Skeletal muscle tissue (tissue), 4 donors: ENCODE measurements around the gene LHPP. TPM values are rescaled to one million over a fixed set of nuclear protein-coding genes. Genes with fewer than 3 reads are reported as not detected.
A peak's percentile ranks its signal among the peaks of the same experiment; 100 is the strongest.

Experiments used
- H3K27ac ChIP-seq: one replicate; pipeline ENCODE4 v1.7.0; 2013; ENCODE audit warnings: mild to moderate bottlenecking, low read depth, low read length, inconsistent platforms
- H3K27me3 ChIP-seq, 3 donors: one replicate each; pipeline ENCODE4 v1.7.0; 2013; ENCODE audit warnings: low read length in 3 of 3; ENCODE audit not compliant: control insufficient read depth in 3 of 3, insufficient read depth in 3 of 3
- H3K36me3 ChIP-seq, 3 donors: one replicate each; pipeline ENCODE4 v1.7.0; 2013; ENCODE audit warnings: low read length in 3 of 3; ENCODE audit not compliant: control insufficient read depth in 3 of 3, insufficient read depth in 3 of 3
- H3K4me1 ChIP-seq, 3 donors: one replicate each; pipeline ENCODE4 v1.7.0; 2013; ENCODE audit warnings: low read length in 3 of 3, mild to moderate bottlenecking in 3 of 3; ENCODE audit not compliant: control insufficient read depth in 3 of 3, insufficient read depth in 3 of 3
- H3K4me3 ChIP-seq, 3 donors: one replicate each; pipeline ENCODE4 v1.7.0; 2013; ENCODE audit warnings: low read length in 3 of 3
- H3K9ac ChIP-seq, 3 donors: one replicate each; pipeline ENCODE4 v1.7.0; 2013; ENCODE audit warnings: low read length in 3 of 3, mild to moderate bottlenecking in 3 of 3, moderate library complexity in 2 of 3, low read depth in 1 of 3
- H3K9me3 ChIP-seq, 3 donors: one replicate each; pipeline ENCODE4 v1.7.0; 2013; ENCODE audit warnings: low read length in 3 of 3; ENCODE audit not compliant: control insufficient read depth in 3 of 3
- total RNA-seq: library from RNA; depleted of rRNA; stranded (reverse); fragments of >200 nt; gene quantifications from one replicate; pipeline ENCODE4 v1.2.3, GENCODE V29; 2014
- donor health status: Osteomylitis.

LHPP gene
- total RNA-seq, 1 donor from 2014 or later: 4.2 TPM

GRCh38 chr10:124541076-124541903 lies 79.7 kb downstream of the LHPP start:
- no peaks in the 10 kb centered on the region for H3K9me3 ChIP-seq
- no peak overlapping the region for H3K27ac ChIP-seq
- H3K36me3 ChIP-seq: no peaks in the 10 kb centered on the region
- no peak overlapping the region for H3K4me3 ChIP-seq
- H3K9ac ChIP-seq: no peak overlapping the region
- no peaks in the 10 kb centered on the region for H3K27me3 ChIP-seq
- peaks cover 10 to 16% (median 11%) of the 10 kb centered on the region in 3 donors for H3K4me1 ChIP-seq

GRCh38 chr10:124542336-124542735 lies 80.7 kb downstream of the LHPP start:
- Histone ChIP-seq H3K4me3 (no peak overlapping the region), H3K27me3 (no peaks in the 10 kb centered on the region), H3K36me3 (no peaks in the 10 kb centered on the region), H3K27ac (no peak overlapping the region), H3K9ac (no peak overlapping the region), H3K9me3 (no peaks in the 10 kb centered on the region), H3K4me1 (peaks cover 13 to 20% (median 14%) of the 10 kb centered on the region in 3 donors)

- Histone ChIP-seq H3K4me3 (no peak overlapping the region), H3K9me3 (no peaks in the 10 kb centered on the region), H3K4me1 (peaks cover 20 to 28% (median 22%) of the 10 kb centered on the region in 3 donors), H3K36me3 (no peaks in the 10 kb centered on the region), H3K9ac (no peak overlapping the region), H3K27ac (no peak overlapping the region), H3K27me3 (no peaks in the 10 kb centered on the region)
Observed at GRCh38 chr10:124543146-124543545, 81.5 kb downstream of the LHPP start.

GRCh38 chr10:124543971-124544370 lies 82.3 kb downstream of the LHPP start:
- H3K4me1 ChIP-seq: peaks cover 20 to 30% (median 21%) of the 10 kb centered on the region in 3 donors
- H3K4me3 ChIP-seq: no peak overlapping the region
- no peak overlapping the region for H3K9ac ChIP-seq
- no peaks in the 10 kb centered on the region for H3K9me3 ChIP-seq
- H3K36me3 ChIP-seq: no peaks in the 10 kb centered on the region
- H3K27me3 ChIP-seq: no peaks in the 10 kb centered on the region
- no peak overlapping the region for H3K27ac ChIP-seq

GRCh38 chr10:124544711-124545110 lies 83.1 kb downstream of the LHPP start:
- Histone ChIP-seq H3K4me3 (no peak overlapping the region), H3K4me1 (peaks cover 20 to 31% (median 21%) of the 10 kb centered on the region in 3 donors), H3K27me3 (no peaks in the 10 kb centered on the region), H3K9me3 (no peaks in the 10 kb centered on the region), H3K36me3 (no peaks in the 10 kb centered on the region), H3K9ac (no peak overlapping the region), H3K27ac (no peak overlapping the region)

- H3K9ac ChIP-seq: no peak overlapping the region
- H3K9me3 ChIP-seq: no peaks in the 10 kb centered on the region
- no peaks in the 10 kb centered on the region for H3K27me3 ChIP-seq
- no peaks in the 10 kb centered on the region for H3K36me3 ChIP-seq
- H3K4me1 ChIP-seq: peaks cover 12 to 30% (median 14%) of the 10 kb centered on the region in 3 donors
- H3K4me3 ChIP-seq: no peak overlapping the region
- no peak overlapping the region for H3K27ac ChIP-seq
Observed at GRCh38 chr10:124545351-124546054, 83.9 kb downstream of the LHPP start.

- Histone ChIP-seq H3K27ac (no peak overlapping the region), H3K4me3 (no peak overlapping the region), H3K36me3 (no peaks in the 10 kb centered on the region), H3K4me1 (peaks cover 11 to 28% (median 13%) of the 10 kb centered on the region in 3 donors), H3K27me3 (no peaks in the 10 kb centered on the region), H3K9ac (no peak overlapping the region), H3K9me3 (no peaks in the 10 kb centered on the region)
Observed at GRCh38 chr10:124546055-124546369, 84.4 kb downstream of the LHPP start.

GRCh38 chr10:124546957-124547646 lies 85.5 kb downstream of the LHPP start:
- H3K9me3 ChIP-seq: no peaks in the 10 kb centered on the region
- H3K4me1 ChIP-seq: peaks cover 11 to 28% (median 15%) of the 10 kb centered on the region in 3 donors
- peak overlapping the region; percentile 67 for H3K27ac ChIP-seq
- H3K9ac ChIP-seq: peak overlapping the region; percentile 58 to 69 (median 65)
- H3K4me3 ChIP-seq: peak overlapping the region; percentile 23 to 56 (median 54)
- H3K27me3 ChIP-seq: no peaks in the 10 kb centered on the region
- no peaks in the 10 kb centered on the region for H3K36me3 ChIP-seq

GRCh38 chr10:124547647-124548168 lies 86.1 kb downstream of the LHPP start:
- H3K27ac ChIP-seq: peak overlapping the region; percentile 67
- peaks cover 11 to 30% (median 17%) of the 10 kb centered on the region in 3 donors for H3K4me1 ChIP-seq

More at GRCh38 chr10:124547647-124548168, 86.1 kb downstream of the LHPP start:
- H3K9ac ChIP-seq: peak overlapping the region; percentile 58 to 69 (median 65)
- H3K4me3 ChIP-seq: peak overlapping the region; percentile 23 to 56 (median 54)
- no peaks in the 10 kb centered on the region for H3K36me3 ChIP-seq
- H3K9me3 ChIP-seq: no peaks in the 10 kb centered on the region
- no peaks in the 10 kb centered on the region for H3K27me3 ChIP-seq
